GM12878 (cell line): ENCODE data around the gene GNAZ. TPM values are rescaled to one million over a fixed set of nuclear protein-coding genes. Genes with fewer than 3 reads are reported as not detected.

Experiments used
- ATAC-seq: fragments of 200-7000 bp; cut with Tn5 transposase; 3 replicates; pipeline ENCODE4 v1.9.1; 2020; ENCODE audit warnings: mild to moderate bottlenecking, moderate library complexity
- BruUV-seq: library from RNA; stranded (reverse); fragments of 400-500 nt; replicated peaks from 2 replicates; lab custom pipeline; 2021; lab: Mats Ljungman, UMichigan
- CTCF ChIA-PET: fragments of 300-600 bp; sonication (Branson Sonifier 250); formaldehyde crosslinking; extraction: SDS; loops from one replicate; lab custom pipeline; 2021; ENCODE audit warnings: inconsistent platforms; lab: Yijun Ruan, JAX
- POLR2A ChIA-PET: fragments of 350-600 bp; formaldehyde crosslinking; extraction: SDS; loops from one replicate; lab custom pipeline; 2021; ENCODE audit warnings: inconsistent platforms; lab: Charles Lee
- RAD21 ChIA-PET: fragments of 300-600 bp; sonication (Branson Sonifier 250); formaldehyde crosslinking; loops from one replicate; lab custom pipeline; 2023; ENCODE audit warnings: antibody characterized with exemption; ENCODE audit not compliant: unreplicated experiment; lab: Charles Lee
- SMC1A ChIA-PET: fragments of 300-600 bp; sonication (Branson Sonifier 250); formaldehyde crosslinking; loops from one replicate; lab custom pipeline; 2023; ENCODE audit not compliant: unreplicated experiment, uncharacterized antibody; lab: Charles Lee
- DNase-seq: peaks from one replicate; pipeline ENCODE4 v3.0.0-alpha.2; 2011; ENCODE audit warnings: low read depth, low spot score
- FAIRE-seq: peaks from 3 replicates; lab custom pipeline; 2011; peaks lifted over from hg19 to GRCh38; lab: Jason Lieb, UNC
- H2AFZ ChIP-seq: 2 replicates; pipeline ENCODE4 v1.6.0; 2011; ENCODE audit warnings: low read depth, low read length, control low read depth; ENCODE audit not compliant: control insufficient read depth
- H3K27ac ChIP-seq: 2 replicates; pipeline ENCODE4 v1.5.1; 2011; ENCODE audit warnings: control low read depth; ENCODE audit not compliant: control insufficient read depth, insufficient read depth
- H3K27me3 ChIP-seq, 2 experiments: replicated peaks in 1 of 2; 2 replicates each; pipeline versions ENCODE4 v1.6.0 to v1.6.1; 2011; ENCODE audit warnings: low read length in 1 of 2; ENCODE audit not compliant: control insufficient read depth in 2 of 2, insufficient read depth in 2 of 2
- H3K36me3 ChIP-seq, 2 experiments: 2 replicates each; pipeline ENCODE4 v1.5.1; 2011; ENCODE audit warnings: low read length in 1 of 2; ENCODE audit not compliant: control insufficient read depth in 2 of 2, insufficient read depth in 2 of 2
- H3K4me1 ChIP-seq: 2 replicates; pipeline ENCODE4 v1.6.1; 2011; ENCODE audit warnings: mild to moderate bottlenecking, low read length, moderate library complexity, mixed read lengths; ENCODE audit not compliant: control insufficient read depth, insufficient read depth
- H3K4me2 ChIP-seq: 2 replicates; pipeline ENCODE4 v1.6.0; 2011; ENCODE audit warnings: control low read depth; ENCODE audit not compliant: control insufficient read depth, insufficient read depth
- H3K4me3 ChIP-seq: fragments of 200-600 bp; sonication (generic); 2 replicates; pipeline ENCODE4 v1.5.1; 2016
- H3K79me2 ChIP-seq: 2 replicates; pipeline ENCODE4 v1.6.0; 2011; ENCODE audit warnings: low read length; ENCODE audit not compliant: control insufficient read depth, insufficient read depth
- H3K9ac ChIP-seq: 2 replicates; pipeline ENCODE4 v1.8.0; 2011; ENCODE audit warnings: low read length, control low read depth, mixed read lengths; ENCODE audit not compliant: control insufficient read depth, insufficient read depth
- H3K9me3 ChIP-seq: replicated peaks from 3 replicates; pipeline ENCODE4 v1.5.1; 2011; ENCODE audit warnings: mild to moderate bottlenecking, low read length; ENCODE audit not compliant: control insufficient read depth, insufficient read depth
- H4K20me1 ChIP-seq: 2 replicates; pipeline ENCODE4 v1.6.0; 2011; ENCODE audit not compliant: control insufficient read depth, insufficient read depth
- BCL11A ChIP-seq: IDR thresholded peaks from 2 replicates; pipeline ENCODE4 v1.6.1; 2011; ENCODE audit warnings: low read depth, low read length
- ELK1 ChIP-seq: IDR thresholded peaks from 2 replicates; pipeline ENCODE4 v1.6.1; 2012; ENCODE audit warnings: low read depth, low read length, improper control_type of control experiment
- FOXK2 ChIP-seq: fragments of 450-650 bp; IDR thresholded peaks from 2 replicates; pipeline ENCODE4 v1.6.1; 2017; ENCODE audit warnings: mild to moderate bottlenecking, moderate library complexity
- NFXL1 ChIP-seq: fragments of 450-650 bp; IDR thresholded peaks from 2 replicates; pipeline ENCODE4 v1.6.1; 2017; ENCODE audit warnings: antibody characterized with exemption, mild to moderate bottlenecking, borderline replicate concordance
- SMAD5 ChIP-seq: IDR thresholded peaks from 2 replicates; pipeline ENCODE4 v1.6.1; 2016; ENCODE audit warnings: antibody characterized with exemption, low read depth
- TARDBP ChIP-seq: IDR thresholded peaks from 2 replicates; pipeline ENCODE4 v1.6.1; 2016; ENCODE audit warnings: borderline replicate concordance
- TCF12 ChIP-seq: IDR thresholded peaks from 2 replicates; pipeline ENCODE4 v1.6.1; 2011; ENCODE audit warnings: low read depth, mild to moderate bottlenecking, low read length
- YBX1 ChIP-seq: fragments of 450-650 bp; IDR thresholded peaks from 2 replicates; pipeline ENCODE4 v1.6.1; 2016; ENCODE audit warnings: antibody characterized with exemption
- WGBS: methylation state at CpG from one replicate; pipeline ENCODE4 v1.1.6; 2016; ENCODE audit warnings: low lambda C conversion rate; ENCODE audit not compliant: insufficient replicate concordance, insufficient coverage; ENCODE audit errors: missing lambda C conversion rate; 5-methylcytosine and 5-hydroxymethylcytosine counted together
- in situ Hi-C: fragments of 300-500 bp; cut with MboI; formaldehyde crosslinking; loops from 9 replicates; pipeline ENCODE4 v1.14.3; 2018; ENCODE audit warnings: mixed read lengths
- intact Hi-C: fragments of 100-400 bp; cut with micrococcal nuclease; formaldehyde crosslinking; loops from one replicate; pipeline ENCODE4 v1.14.2; 2022; ENCODE audit not compliant: unreplicated experiment
- polyA plus RNA-seq, 11 experiments: library from polyadenylated mRNA; depleted of rRNA in 4 of 11; unstranded in 6 of 11; stranded (reverse) in 5 of 11; fragments of >200 nt; fragmentation: Nextera tagmentation in 4 of 11; fragmentation: Illumina TruSeq in 1 of 11; extraction: Ambion mirVana in 4 of 11; extraction: Trizol in 1 of 11; gene quantifications; 1 replicate in 1 of 11; 2 replicates in 10 of 11; pipeline versions ENCODE4 v1.2.1 to v1.2.3, GENCODE V29; 2011 to 2016; ENCODE audit warnings: inconsistent platforms in 2 of 11, missing spikeins in 2 of 11, low read depth in 1 of 11
- total RNA-seq, 4 experiments: library from RNA; depleted of rRNA in 3 of 4; stranded (reverse); fragments of >200 nt in 3 of 4; fragmentation: Illumina TruSeq in 1 of 4; extraction: Trizol in 1 of 4; gene quantifications; 2 replicates each; pipeline versions ENCODE4 v1.2.1 to v1.2.3, GENCODE V29; 2013 to 2021
- TF ChIP-seq, protein P1 (sequence below): fragments of 150-350 bp; IDR thresholded peaks from 2 replicates; pipeline ENCODE4 v1.6.1; 2016; ENCODE audit warnings: low read depth, low read length
- TF ChIP-seq, protein P2 (sequence below): fragments of 450-650 bp; IDR thresholded peaks from 2 replicates; pipeline ENCODE4 v1.6.1; 2016; ENCODE audit warnings: mild to moderate bottlenecking

GNAZ gene
- total and polyA plus RNA-seq, 10 of the 15 experiments (the other 5 are each of a cell fraction or from before 2014, with no cell fraction given): 0.09 to 1.0 (median 0.44) TPM; not detected in 1

- FAIRE-seq: no peak
- no peak for ATAC-seq
- no TSS peak for BruUV-seq
These were observed 33.5 kb upstream of the GNAZ start for GRCh38 chr22:23036684-23037428.

More at GRCh38 chr22:23036684-23037428, 33.5 kb upstream of the GNAZ start:
- ChIA-PET RAD21 (interaction anchor here (0.5 to 0.8 kb wide), 2 partner anchors 34 to 1288 kb away, joined by 3 read pairs; no protein-coding TSS in a partner anchor), CTCF (interaction anchor here (0.9 to 3.4 kb wide), 6 partner anchors 9 to 82 kb away, joined by 3 to 20 read pairs (median 4); no protein-coding TSS in a partner anchor), SMC1A (interaction anchor here (0.6 to 2.0 kb wide), 10 partner anchors 10 to 197 kb away, joined by 3 to 12 read pairs (median 3); no protein-coding TSS in a partner anchor), POLR2A (interaction anchor here (0.5 to 1.1 kb wide), 3 partner anchors 25 to 1693 kb away, joined by 3 to 6 read pairs (median 3); no protein-coding TSS in a partner anchor)
- H3K27ac ChIP-seq: no peak overlapping the region
- intact Hi-C loops: no loop called here
- peaks cover 13% of the 10 kb centered on the region for H3K4me1 ChIP-seq
- TF ChIP-seq YBX1: no peak
- TF ChIP-seq FOXK2: no peak
- TF ChIP-seq, protein P1, sequence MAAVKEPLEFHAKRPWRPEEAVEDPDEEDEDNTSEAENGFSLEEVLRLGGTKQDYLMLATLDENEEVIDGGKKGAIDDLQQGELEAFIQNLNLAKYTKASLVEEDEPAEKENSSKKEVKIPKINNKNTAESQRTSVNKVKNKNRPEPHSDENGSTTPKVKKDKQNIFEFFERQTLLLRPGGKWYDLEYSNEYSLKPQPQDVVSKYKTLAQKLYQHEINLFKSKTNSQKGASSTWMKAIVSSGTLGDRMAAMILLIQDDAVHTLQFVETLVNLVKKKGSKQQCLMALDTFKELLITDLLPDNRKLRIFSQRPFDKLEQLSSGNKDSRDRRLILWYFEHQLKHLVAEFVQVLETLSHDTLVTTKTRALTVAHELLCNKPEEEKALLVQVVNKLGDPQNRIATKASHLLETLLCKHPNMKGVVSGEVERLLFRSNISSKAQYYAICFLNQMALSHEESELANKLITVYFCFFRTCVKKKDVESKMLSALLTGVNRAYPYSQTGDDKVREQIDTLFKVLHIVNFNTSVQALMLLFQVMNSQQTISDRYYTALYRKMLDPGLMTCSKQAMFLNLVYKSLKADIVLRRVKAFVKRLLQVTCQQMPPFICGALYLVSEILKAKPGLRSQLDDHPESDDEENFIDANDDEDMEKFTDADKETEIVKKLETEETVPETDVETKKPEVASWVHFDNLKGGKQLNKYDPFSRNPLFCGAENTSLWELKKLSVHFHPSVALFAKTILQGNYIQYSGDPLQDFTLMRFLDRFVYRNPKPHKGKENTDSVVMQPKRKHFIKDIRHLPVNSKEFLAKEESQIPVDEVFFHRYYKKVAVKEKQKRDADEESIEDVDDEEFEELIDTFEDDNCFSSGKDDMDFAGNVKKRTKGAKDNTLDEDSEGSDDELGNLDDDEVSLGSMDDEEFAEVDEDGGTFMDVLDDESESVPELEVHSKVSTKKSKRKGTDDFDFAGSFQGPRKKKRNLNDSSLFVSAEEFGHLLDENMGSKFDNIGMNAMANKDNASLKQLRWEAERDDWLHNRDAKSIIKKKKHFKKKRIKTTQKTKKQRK: no peak
- TF ChIP-seq, protein P2, sequence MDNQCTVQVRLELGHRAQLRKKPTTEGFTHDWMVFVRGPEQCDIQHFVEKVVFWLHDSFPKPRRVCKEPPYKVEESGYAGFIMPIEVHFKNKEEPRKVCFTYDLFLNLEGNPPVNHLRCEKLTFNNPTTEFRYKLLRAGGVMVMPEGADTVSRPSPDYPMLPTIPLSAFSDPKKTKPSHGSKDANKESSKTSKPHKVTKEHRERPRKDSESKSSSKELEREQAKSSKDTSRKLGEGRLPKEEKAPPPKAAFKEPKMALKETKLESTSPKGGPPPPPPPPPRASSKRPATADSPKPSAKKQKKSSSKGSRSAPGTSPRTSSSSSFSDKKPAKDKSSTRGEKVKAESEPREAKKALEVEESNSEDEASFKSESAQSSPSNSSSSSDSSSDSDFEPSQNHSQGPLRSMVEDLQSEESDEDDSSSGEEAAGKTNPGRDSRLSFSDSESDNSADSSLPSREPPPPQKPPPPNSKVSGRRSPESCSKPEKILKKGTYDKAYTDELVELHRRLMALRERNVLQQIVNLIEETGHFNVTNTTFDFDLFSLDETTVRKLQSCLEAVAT: no peak
- no peak for TF ChIP-seq ELK1
- TF ChIP-seq BCL11A: no peak
- no peak for TF ChIP-seq SMAD5
- no peak for TF ChIP-seq NFXL1
- no peak for TF ChIP-seq TCF12
- no peak for TF ChIP-seq TARDBP
- no peaks in the 10 kb centered on the region for H4K20me1 ChIP-seq
- H3K9ac ChIP-seq: no peak overlapping the region
- in situ Hi-C loops: no loop called here
- H2AFZ ChIP-seq: no peak overlapping the region
- H3K4me3 ChIP-seq: no peak overlapping the region
- H3K9me3 ChIP-seq: no peaks in the 10 kb centered on the region; the same call in 2 of the 3 replicates
- no peaks in the 10 kb centered on the region for H3K79me2 ChIP-seq
- DNase-seq: no peak
- H3K36me3 ChIP-seq: no peaks in the 10 kb centered on the region
- WGBS: 26% methylated on average over 6 of the region's 6 CpGs
- H3K4me2 ChIP-seq: no peak overlapping the region
- H3K27me3 ChIP-seq: no peaks in the 10 kb centered on the region
